ENCODE measurements around the gene CDK5. TPM values are rescaled to one million over a fixed set of nuclear protein-coding genes. Genes with fewer than 3 reads are reported as not detected.

CDK5 gene
- total RNA-seq, 2 donors from 2014 or later = 12.5 to 16.2 TPM

DNA sequence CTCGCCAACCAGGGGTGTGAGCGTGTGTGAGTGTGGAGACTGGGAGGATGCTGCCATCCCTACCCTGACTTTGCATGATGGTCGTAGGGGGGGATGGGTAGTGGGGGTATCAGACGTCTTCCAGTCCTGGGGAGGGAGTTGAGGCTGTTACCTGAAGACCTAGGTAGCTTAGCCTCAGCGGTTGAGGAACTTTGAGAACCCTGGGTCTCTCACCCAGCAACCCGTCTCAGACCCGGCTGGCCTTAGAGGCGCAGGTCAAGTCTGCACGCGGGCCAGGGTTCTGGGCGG, 4.4 kb upstream of the CDK5 start:
- no peak overlapping the region for H3K4me3 Mint-ChIP-seq
- no peak for ATAC-seq
- H3K4me1 Mint-ChIP-seq (ENCODE audit: low read depth in 2 of 2) = peaks cover 25 to 26% of the 10 kb centered on the region in 2 donors
- no peaks in the 10 kb centered on the region for H3K9me3 Mint-ChIP-seq
- H3K36me3 Mint-ChIP-seq = no peaks in the 10 kb centered on the region
- H3K27ac Mint-ChIP-seq = peak overlapping the region in 1 of 2 donors; percentile 68
- H3K27me3 Mint-ChIP-seq = no peaks in the 10 kb centered on the region
- DNase-seq (ENCODE audit: low spot score) = no peak

DNA sequence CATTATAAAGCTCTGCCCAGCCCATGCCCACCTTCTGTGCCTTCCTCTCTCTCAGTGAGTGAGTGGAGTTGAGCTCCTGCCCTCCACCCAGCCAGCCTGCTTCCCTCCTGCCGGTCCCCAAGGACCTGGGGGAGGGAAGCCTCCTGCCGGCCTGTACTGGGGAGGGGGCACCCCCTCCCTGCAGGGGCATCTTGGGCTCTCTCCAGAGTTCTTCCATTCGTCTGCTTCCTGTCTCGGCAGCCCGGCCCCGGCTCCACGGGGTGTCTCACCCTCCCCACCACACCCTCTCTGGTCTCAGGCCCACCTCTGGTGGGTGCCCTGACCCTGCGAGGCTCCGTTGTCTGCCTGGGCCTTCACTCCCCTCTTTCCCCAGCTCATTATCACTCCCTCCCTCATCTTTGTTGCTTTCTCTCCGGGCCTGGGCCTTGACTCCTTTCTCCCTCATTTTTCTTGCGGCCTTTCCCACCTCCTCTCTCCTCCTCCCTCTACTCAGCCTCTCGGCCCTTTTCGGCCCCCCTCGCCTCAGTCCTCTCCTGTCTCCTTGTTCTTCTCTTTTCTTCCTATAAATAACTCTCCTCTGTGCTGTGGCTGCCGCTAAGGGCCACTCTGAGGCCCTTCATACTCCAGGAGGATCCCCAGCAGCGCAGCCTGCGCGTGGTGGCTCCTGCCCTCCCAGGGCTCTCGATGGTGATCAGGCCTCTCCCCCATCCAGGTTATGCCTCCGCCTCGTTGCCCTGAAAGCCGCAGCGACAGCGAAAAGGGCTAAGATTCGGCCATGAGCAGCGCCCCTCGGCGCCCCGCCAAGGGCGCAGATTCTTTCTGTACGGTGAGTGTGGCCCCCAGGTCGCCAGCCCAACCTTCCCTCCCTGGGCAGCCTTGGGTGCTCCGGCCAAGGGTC, 3.8 kb upstream of the CDK5 start:
- DNase-seq (ENCODE audit: low spot score) (no peak), ATAC-seq (no peak)
- no peaks in the 10 kb centered on the region for H3K27me3 Mint-ChIP-seq
- no peaks in the 10 kb centered on the region for H3K36me3 Mint-ChIP-seq
- peak overlapping the region; percentile 93 for H3K4me3 Mint-ChIP-seq
- H3K9me3 Mint-ChIP-seq = no peaks in the 10 kb centered on the region
- peak overlapping the region in 1 of 2 donors; percentile 68 for H3K27ac Mint-ChIP-seq
- peaks cover 28% of the 10 kb centered on the region in 2 donors for H3K4me1 Mint-ChIP-seq (ENCODE audit: low read depth in 2 of 2)

DNA sequence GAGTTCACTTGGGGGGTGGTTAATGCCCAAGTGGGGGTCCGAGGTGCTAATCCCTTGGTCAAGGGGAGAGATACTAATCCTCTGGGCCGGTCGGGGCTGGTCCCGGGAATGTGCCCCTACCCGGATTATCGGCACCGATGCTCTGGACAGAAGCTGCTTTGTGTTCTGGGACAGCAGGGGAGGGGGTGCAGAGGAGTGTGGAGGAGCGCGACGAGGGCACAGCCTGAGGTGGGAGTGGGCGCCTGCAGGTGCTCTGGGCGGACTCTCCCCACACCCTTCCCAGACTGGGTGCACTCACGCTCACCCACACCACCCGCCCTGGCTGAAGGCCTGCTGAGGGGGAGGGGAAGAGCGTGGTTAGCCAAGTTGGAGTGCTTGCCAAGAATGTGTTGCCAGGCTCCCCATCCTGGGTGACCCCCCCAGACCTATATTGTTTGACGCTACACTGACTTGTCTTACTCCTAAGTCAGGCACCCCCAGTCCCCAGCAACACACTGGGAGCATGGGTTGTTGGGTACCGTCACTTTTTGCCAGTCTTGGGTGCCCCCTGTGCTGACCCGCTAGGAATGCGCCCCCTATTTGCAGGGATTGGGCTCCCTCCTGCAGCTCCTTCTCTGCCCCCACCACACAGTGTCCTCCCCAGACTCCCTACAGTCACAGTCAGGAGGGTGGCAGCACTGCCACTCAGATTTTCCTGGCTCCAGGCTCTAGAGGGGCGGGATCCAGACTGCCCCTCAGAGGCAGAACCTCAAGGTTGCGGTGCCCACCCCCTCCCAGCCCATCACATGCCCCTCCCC, 2.9 kb upstream of the CDK5 start:
- no peak for ATAC-seq
- H3K9me3 Mint-ChIP-seq = no peaks in the 10 kb centered on the region
- H3K4me3 Mint-ChIP-seq = peak overlapping the region; percentile 93
- H3K27me3 Mint-ChIP-seq = no peaks in the 10 kb centered on the region
- H3K4me1 Mint-ChIP-seq (ENCODE audit: low read depth in 2 of 2) = peaks cover 28% of the 10 kb centered on the region in 2 donors
- H3K36me3 Mint-ChIP-seq = no peaks in the 10 kb centered on the region
- DNase-seq (ENCODE audit: low spot score) = no peak
- peak overlapping the region in 1 of 2 donors; percentile 92 for H3K27ac Mint-ChIP-seq

DNA sequence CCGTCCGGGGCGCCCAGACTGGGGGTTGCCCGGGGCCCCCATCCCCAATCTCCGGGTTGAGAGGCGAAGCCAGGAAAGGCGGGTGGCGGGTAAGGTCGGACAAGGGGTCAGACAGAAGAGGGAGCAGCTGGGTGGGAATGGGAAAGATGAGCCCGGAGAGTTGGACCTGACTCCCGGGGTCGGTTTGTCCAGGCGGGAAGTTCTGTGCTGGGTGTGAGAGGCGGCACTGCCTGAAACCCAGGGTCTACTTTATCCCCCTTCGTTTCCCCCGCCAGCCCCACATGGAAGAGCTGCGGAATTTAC, 2.4 kb upstream of the CDK5 start:
- ATAC-seq (no peak), DNase-seq (ENCODE audit: low spot score) (no peak)
- Mint-ChIP-seq H3K4me3 (peak overlapping the region; percentile 93), H3K9me3 (no peaks in the 10 kb centered on the region), H3K27me3 (no peaks in the 10 kb centered on the region), H3K36me3 (no peaks in the 10 kb centered on the region), H3K4me1 (ENCODE audit: low read depth in 2 of 2) (peaks cover 25 to 28% of the 10 kb centered on the region in 2 donors), H3K27ac (peak overlapping the region in 1 of 2 donors; percentile 92)

- peak within 1 kb of the TSS; percentile 93 for H3K4me3 Mint-ChIP-seq
- H3K36me3 Mint-ChIP-seq = no peaks in the 10 kb centered on the region
- H3K9me3 Mint-ChIP-seq = no peaks in the 10 kb centered on the region
- DNase-seq (ENCODE audit: low spot score) = peak; percentile 84
- peak within 1 kb of the TSS; percentile 83 to 92 for H3K27ac Mint-ChIP-seq
- no peaks in the 10 kb centered on the region for H3K27me3 Mint-ChIP-seq
- ATAC-seq = peak; percentile 63 to 69
- peaks cover 25 to 28% of the 10 kb centered on the region in 2 donors for H3K4me1 Mint-ChIP-seq (ENCODE audit: low read depth in 2 of 2)
These were observed 1.8 kb upstream of the CDK5 start, which contains the start of gene SLC4A2 for GRCh38 chr7:151059367-151060112. SLC4A2 (plus strand) TSS chr7:151059589; CDS start chr7:151061988, 2,399 bp downstream.

DNA sequence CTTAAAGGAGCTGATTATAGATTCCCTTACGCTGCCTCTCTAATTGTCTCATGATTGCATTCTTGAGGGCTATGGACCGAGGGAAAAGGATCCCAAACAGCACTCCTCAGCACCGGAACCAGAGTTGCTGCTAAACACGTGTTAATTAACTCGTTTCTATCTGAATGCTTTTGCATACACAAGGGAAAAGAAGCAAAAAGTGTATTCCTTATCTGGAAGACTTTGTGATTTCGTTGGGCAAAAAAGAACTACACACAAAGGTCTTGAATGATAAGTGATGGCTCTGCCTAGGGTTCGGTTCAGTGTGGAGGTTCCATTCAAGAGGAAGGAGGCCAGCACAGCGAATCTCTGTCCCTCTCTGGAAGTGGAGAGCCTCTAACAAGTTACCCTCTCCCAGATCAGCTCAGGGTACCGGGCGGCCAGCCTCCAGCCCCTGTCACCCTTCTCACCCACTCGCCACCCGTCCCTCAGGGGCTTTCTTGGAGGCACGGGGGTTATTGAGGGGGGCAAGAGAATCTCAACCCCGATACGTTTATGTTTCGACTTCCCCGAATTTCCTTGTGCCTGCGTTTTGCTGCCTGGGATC, 1.2 kb upstream of the CDK5 start:
- no peak for ATAC-seq
- Mint-ChIP-seq H3K4me1 (ENCODE audit: low read depth in 2 of 2) (peaks cover 25 to 28% of the 10 kb centered on the region in 2 donors), H3K27me3 (no peaks in the 10 kb centered on the region), H3K36me3 (no peaks in the 10 kb centered on the region), H3K9me3 (no peaks in the 10 kb centered on the region), H3K27ac (peak overlapping the region; percentile 83 to 92), H3K4me3 (peak overlapping the region; percentile 93)
- no peak for DNase-seq (ENCODE audit: low spot score)

GRCh38 chr7:151057989-151058780, 488 bp upstream of the CDK5 start:
- no peaks in the 10 kb centered on the region for H3K27me3 Mint-ChIP-seq
- DNase-seq (ENCODE audit: low spot score) (peak; percentile 98), ATAC-seq (peak; percentile 95 to 97)
- H3K27ac Mint-ChIP-seq = peak overlapping the region; percentile 83 to 92
- H3K36me3 Mint-ChIP-seq = no peaks in the 10 kb centered on the region
- H3K9me3 Mint-ChIP-seq = no peaks in the 10 kb centered on the region
- H3K4me1 Mint-ChIP-seq (ENCODE audit: low read depth in 2 of 2) = peaks cover 25 to 28% of the 10 kb centered on the region in 2 donors
- H3K4me3 Mint-ChIP-seq = peak overlapping the region; percentile 93

- no peak for DNase-seq (ENCODE audit: low spot score)
- peaks cover 27 to 28% of the 10 kb centered on the region in 2 donors for H3K4me1 Mint-ChIP-seq (ENCODE audit: low read depth in 2 of 2)
- peaks cover 3 to 8% of the 10 kb centered on the region in 2 donors for H3K27me3 Mint-ChIP-seq
- no peaks in the 10 kb centered on the region for H3K36me3 Mint-ChIP-seq
- peak overlapping the region; percentile 93 for H3K4me3 Mint-ChIP-seq
- H3K27ac Mint-ChIP-seq = peak overlapping the region; percentile 83 to 92
- H3K9me3 Mint-ChIP-seq = no peaks in the 10 kb centered on the region
- no peak for ATAC-seq
These were observed 811 bp downstream of the CDK5 start for GRCh38 chr7:151056666-151057505.

DNA sequence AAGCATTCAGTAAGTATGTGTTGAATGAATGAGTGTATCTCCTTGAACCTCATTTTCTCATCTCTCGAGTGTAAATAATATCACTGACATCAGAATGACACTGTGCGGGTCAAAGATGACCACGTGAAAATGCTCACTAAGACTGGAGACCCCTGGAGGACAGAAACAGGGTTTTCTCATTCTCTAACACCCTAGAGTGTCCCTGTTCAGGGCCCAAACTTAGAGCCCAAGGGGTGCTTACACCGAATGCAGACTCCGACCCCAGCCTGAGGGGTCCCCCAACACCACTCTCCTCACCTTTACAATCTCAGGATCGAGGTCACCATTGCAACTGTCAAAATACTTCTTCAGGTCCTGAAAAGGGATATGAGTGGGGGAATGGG, 1.4 kb downstream of the CDK5 start:
- Mint-ChIP-seq H3K36me3 (no peaks in the 10 kb centered on the region), H3K4me3 (peak overlapping the region; percentile 93), H3K4me1 (ENCODE audit: low read depth in 2 of 2) (peaks cover 21 to 22% of the 10 kb centered on the region in 2 donors), H3K27ac (no peak overlapping the region), H3K27me3 (peaks cover 3 to 8% of the 10 kb centered on the region in 2 donors), H3K9me3 (no peaks in the 10 kb centered on the region)
- DNase-seq (ENCODE audit: low spot score) (no peak), ATAC-seq (no peak)

- H3K36me3 Mint-ChIP-seq = no peaks in the 10 kb centered on the region
- peaks cover 13 to 15% of the 10 kb centered on the region in 2 donors for H3K4me1 Mint-ChIP-seq (ENCODE audit: low read depth in 2 of 2)
- no peak for ATAC-seq
- DNase-seq (ENCODE audit: low spot score) = no peak
- no peak overlapping the region for H3K27ac Mint-ChIP-seq
- H3K27me3 Mint-ChIP-seq = peaks cover 3 to 8% of the 10 kb centered on the region in 2 donors
- H3K9me3 Mint-ChIP-seq = no peaks in the 10 kb centered on the region
- H3K4me3 Mint-ChIP-seq = no peak overlapping the region
These were observed 3.9 kb downstream of the CDK5 start for GRCh38 chr7:151053751-151054150.

GRCh38 chr7:151053096-151053495, 4.6 kb downstream of the CDK5 start:
- Mint-ChIP-seq H3K36me3 (no peaks in the 10 kb centered on the region), H3K27me3 (peaks cover 3 to 8% of the 10 kb centered on the region in 2 donors), H3K27ac (no peak overlapping the region), H3K9me3 (no peaks in the 10 kb centered on the region), H3K4me1 (ENCODE audit: low read depth in 2 of 2) (peaks cover 9 to 11% of the 10 kb centered on the region in 2 donors), H3K4me3 (no peak overlapping the region)
- no peak for ATAC-seq
- DNase-seq (ENCODE audit: low spot score) = no peak

GRCh38 chr7:151051108-151051507, 6.6 kb downstream of the CDK5 start:
- DNase-seq (ENCODE audit: low spot score) (no peak), ATAC-seq (peak; percentile 56 to 61)
- no peaks in the 10 kb centered on the region for H3K9me3 Mint-ChIP-seq
- H3K27me3 Mint-ChIP-seq = peaks cover 3 to 8% of the 10 kb centered on the region in 2 donors
- H3K4me3 Mint-ChIP-seq = no peak overlapping the region
- peaks cover 0 to 8% of the 10 kb centered on the region in 2 donors for H3K4me1 Mint-ChIP-seq (ENCODE audit: low read depth in 2 of 2)
- H3K27ac Mint-ChIP-seq = no peak overlapping the region
- H3K36me3 Mint-ChIP-seq = no peaks in the 10 kb centered on the region
